HG02970 (cell line): ENCODE data around the gene YBX2.
"Not testable (repeated sequence)": the region's sequence is repeated elsewhere in the genome, so short reads cannot be mapped to it uniquely, and the experiment has no call there.

Experiments
- ATAC-seq: cut with Tn5 transposase; IDR thresholded peaks from one replicate; pipeline ENCODE4 v1.9.1; 2021; ENCODE audit warnings: mild to moderate bottlenecking, moderate library complexity, moderate number of reproducible peaks; ENCODE audit not compliant: unreplicated experiment, low FRiP score

Gene YBX2

GRCh38 chr17:7294614-7295153, at the start of gene YBX2:
Gene YBX2, minus strand, starts transcription at chr17:7294639. Its CDS starts 139 bp downstream, at chr17:7294500.
- ATAC-seq = no peak

- no peak for ATAC-seq
Observed at GRCh38 chr17:7343250-7343649, 48.8 kb upstream of the YBX2 start.

- no peak for ATAC-seq
Observed at GRCh38 chr17:7341842-7342241, 47.4 kb upstream of the YBX2 start.

- ATAC-seq = no peak
Observed at GRCh38 chr17:7340179-7340578, 45.7 kb upstream of the YBX2 start.

- ATAC-seq = not testable (repeated sequence)
Observed at GRCh38 chr17:7337600-7337999, 43.2 kb upstream of the YBX2 start.

- ATAC-seq = peak; percentile 46
Observed at GRCh38 chr17:7336240-7337175, 42.1 kb upstream of the YBX2 start, which contains the start of gene ACAP1. Gene ACAP1, plus strand, starts transcription at chr17:7336529. Its CDS starts 206 bp downstream, at chr17:7336735.

- not testable (repeated sequence) for ATAC-seq
Observed at GRCh38 chr17:7335765-7336164, 41.3 kb upstream of the YBX2 start.

- no peak for ATAC-seq
Observed at GRCh38 chr17:7334938-7335538, 40.6 kb upstream of the YBX2 start.

GRCh38 chr17:7332600-7333069, 38.2 kb upstream of the YBX2 start:
- ATAC-seq = not testable (repeated sequence)

GRCh38 chr17:7332111-7332510, 37.7 kb upstream of the YBX2 start:
- ATAC-seq = no peak

- no peak for ATAC-seq
Observed at GRCh38 chr17:7330638-7331015, 36.2 kb upstream of the YBX2 start.

GRCh38 chr17:7329997-7330637, 35.7 kb upstream of the YBX2 start:
- peak; percentile 31 for ATAC-seq

GRCh38 chr17:7329374-7329996, 35.0 kb upstream of the YBX2 start:
- peak; percentile 73 for ATAC-seq

- peak; percentile 4 for ATAC-seq
Observed at GRCh38 chr17:7328840-7329373, 34.5 kb upstream of the YBX2 start, which contains the start of gene NEURL4. Gene NEURL4, minus strand, starts transcription at chr17:7329335. Its CDS starts 23 bp downstream, at chr17:7329312.

- no peak for ATAC-seq
Observed at GRCh38 chr17:7328009-7328408, 33.6 kb upstream of the YBX2 start.

GRCh38 chr17:7327501-7327900, 33.1 kb upstream of the YBX2 start:
- no peak for ATAC-seq

- ATAC-seq = no peak
Observed at GRCh38 chr17:7327056-7327455, 32.6 kb upstream of the YBX2 start.

GRCh38 chr17:7326186-7326585, 31.7 kb upstream of the YBX2 start:
- no peak for ATAC-seq

- no peak for ATAC-seq
Observed at GRCh38 chr17:7325031-7325528, 30.6 kb upstream of the YBX2 start.

- ATAC-seq = no peak
Observed at GRCh38 chr17:7324438-7324779, 30.0 kb upstream of the YBX2 start.
